Duodenal mucosa (tissue), 2 donors: Measurements from ENCODE around the gene ST3GAL4.

Source experiments
- H3K27ac ChIP-seq: one replicate; pipeline ENCODE4 v1.7.0; 2013; ENCODE audit warnings: low read depth, low read length
- H3K27me3 ChIP-seq, 2 donors: one replicate each; pipeline ENCODE4 v1.7.0; 2013; ENCODE audit warnings: low read length in 2 of 2, control low read depth in 1 of 2; ENCODE audit not compliant: insufficient read depth in 2 of 2, control insufficient read depth in 1 of 2
- H3K36me3 ChIP-seq, 2 donors: one replicate each; pipeline ENCODE4 v1.7.0; 2013; ENCODE audit warnings: low read length in 2 of 2, control low read depth in 1 of 2; ENCODE audit not compliant: insufficient read depth in 2 of 2, control insufficient read depth in 1 of 2
- H3K4me1 ChIP-seq, 2 donors: one replicate each; pipeline ENCODE4 v1.7.0; 2013; ENCODE audit warnings: low read length in 2 of 2, control low read depth in 1 of 2; ENCODE audit not compliant: insufficient read depth in 2 of 2, control insufficient read depth in 1 of 2
- H3K4me3 ChIP-seq, 2 donors: one replicate each; pipeline ENCODE4 v1.7.0; 2013; ENCODE audit warnings: low read length in 2 of 2, low read depth in 1 of 2
- H3K9ac ChIP-seq, 2 donors: one replicate each; pipeline ENCODE4 v1.7.0; 2013; ENCODE audit warnings: low read length in 2 of 2, low read depth in 1 of 2
- H3K9me3 ChIP-seq, 2 donors: one replicate each; pipeline ENCODE4 v1.7.0; 2013; ENCODE audit warnings: low read length in 2 of 2, control low read depth in 1 of 2; ENCODE audit not compliant: control insufficient read depth in 1 of 2

Gene ST3GAL4

GRCh38 chr11:126421271-126421671 is 65.8 kb downstream of the ST3GAL4 start:
- H3K4me3 ChIP-seq = no peak overlapping the region
- no peaks in the 10 kb centered on the region for H3K36me3 ChIP-seq
- peaks cover 5 to 8% of the 10 kb centered on the region in 2 donors for H3K27me3 ChIP-seq
- H3K9ac ChIP-seq = no peak overlapping the region
- no peak overlapping the region for H3K27ac ChIP-seq
- H3K4me1 ChIP-seq = peaks cover 13 to 15% of the 10 kb centered on the region in 2 donors
- H3K9me3 ChIP-seq = no peaks in the 10 kb centered on the region

GRCh38 chr11:126422446-126422845 is 67.0 kb downstream of the ST3GAL4 start:
- peaks cover 0 to 2% of the 10 kb centered on the region in 2 donors for H3K27me3 ChIP-seq
- peaks cover 5 to 11% of the 10 kb centered on the region in 2 donors for H3K4me1 ChIP-seq
- no peaks in the 10 kb centered on the region for H3K9me3 ChIP-seq

GRCh38 chr11:126423154-126423553 is 67.7 kb downstream of the ST3GAL4 start:
- Histone ChIP-seq H3K9ac (no peak overlapping the region), H3K27ac (no peak overlapping the region), H3K27me3 (peaks cover 0 to 2% of the 10 kb centered on the region in 2 donors), H3K36me3 (no peaks in the 10 kb centered on the region), H3K9me3 (no peaks in the 10 kb centered on the region), H3K4me1 (peaks cover 5 to 11% of the 10 kb centered on the region in 2 donors), H3K4me3 (no peak overlapping the region)

More at GRCh38 chr11:126422446-126422845, 67.0 kb downstream of the ST3GAL4 start:
- Histone ChIP-seq H3K4me3 (no peak overlapping the region), H3K36me3 (no peaks in the 10 kb centered on the region), H3K27ac (no peak overlapping the region), H3K9ac (no peak overlapping the region)

GRCh38 chr11:126423743-126424142 is 68.3 kb downstream of the ST3GAL4 start:
- H3K4me1 ChIP-seq = peaks cover 5 to 11% of the 10 kb centered on the region in 2 donors
- H3K27ac ChIP-seq = no peak overlapping the region
- H3K9ac ChIP-seq = no peak overlapping the region
- no peak overlapping the region for H3K4me3 ChIP-seq
- H3K9me3 ChIP-seq = no peaks in the 10 kb centered on the region
- H3K36me3 ChIP-seq = no peaks in the 10 kb centered on the region
- peaks cover 0 to 2% of the 10 kb centered on the region in 2 donors for H3K27me3 ChIP-seq

GRCh38 chr11:126424471-126425039 is 69.1 kb downstream of the ST3GAL4 start:
- no peak overlapping the region for H3K27ac ChIP-seq
- no peaks in the 10 kb centered on the region for H3K9me3 ChIP-seq
- no peak overlapping the region for H3K9ac ChIP-seq
- peaks cover 0 to 2% of the 10 kb centered on the region in 2 donors for H3K27me3 ChIP-seq
- H3K36me3 ChIP-seq = no peaks in the 10 kb centered on the region
- H3K4me1 ChIP-seq = peaks cover 5 to 11% of the 10 kb centered on the region in 2 donors
- H3K4me3 ChIP-seq = no peak overlapping the region

DNA sequence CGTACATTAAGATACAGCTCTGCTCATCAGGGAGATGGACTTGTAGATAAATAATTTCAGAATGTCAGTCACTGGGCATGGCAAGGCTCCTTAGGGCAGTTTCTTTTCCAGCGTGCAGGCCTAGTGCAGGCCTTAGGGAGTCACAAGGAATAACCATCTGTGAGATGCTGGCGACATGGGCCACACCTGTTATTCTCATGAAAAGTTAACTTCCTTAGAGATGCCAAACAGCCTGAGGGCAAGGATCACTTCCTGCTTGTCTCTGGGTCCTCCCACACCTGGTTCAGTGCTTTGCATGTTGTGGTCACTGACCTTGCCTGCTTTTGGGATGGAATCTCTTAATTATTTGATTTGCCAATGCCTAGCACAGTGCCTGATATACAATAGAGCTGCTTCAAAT is 70.6 kb downstream of the ST3GAL4 start:
- no peak overlapping the region for H3K27ac ChIP-seq
- peaks cover 0 to 8% of the 10 kb centered on the region in 2 donors for H3K4me1 ChIP-seq
- H3K9ac ChIP-seq = no peak overlapping the region
- H3K4me3 ChIP-seq = no peak overlapping the region
- no peaks in the 10 kb centered on the region for H3K9me3 ChIP-seq
- no peaks in the 10 kb centered on the region for H3K36me3 ChIP-seq
- H3K27me3 ChIP-seq = peaks cover 0 to 2% of the 10 kb centered on the region in 2 donors

DNA sequence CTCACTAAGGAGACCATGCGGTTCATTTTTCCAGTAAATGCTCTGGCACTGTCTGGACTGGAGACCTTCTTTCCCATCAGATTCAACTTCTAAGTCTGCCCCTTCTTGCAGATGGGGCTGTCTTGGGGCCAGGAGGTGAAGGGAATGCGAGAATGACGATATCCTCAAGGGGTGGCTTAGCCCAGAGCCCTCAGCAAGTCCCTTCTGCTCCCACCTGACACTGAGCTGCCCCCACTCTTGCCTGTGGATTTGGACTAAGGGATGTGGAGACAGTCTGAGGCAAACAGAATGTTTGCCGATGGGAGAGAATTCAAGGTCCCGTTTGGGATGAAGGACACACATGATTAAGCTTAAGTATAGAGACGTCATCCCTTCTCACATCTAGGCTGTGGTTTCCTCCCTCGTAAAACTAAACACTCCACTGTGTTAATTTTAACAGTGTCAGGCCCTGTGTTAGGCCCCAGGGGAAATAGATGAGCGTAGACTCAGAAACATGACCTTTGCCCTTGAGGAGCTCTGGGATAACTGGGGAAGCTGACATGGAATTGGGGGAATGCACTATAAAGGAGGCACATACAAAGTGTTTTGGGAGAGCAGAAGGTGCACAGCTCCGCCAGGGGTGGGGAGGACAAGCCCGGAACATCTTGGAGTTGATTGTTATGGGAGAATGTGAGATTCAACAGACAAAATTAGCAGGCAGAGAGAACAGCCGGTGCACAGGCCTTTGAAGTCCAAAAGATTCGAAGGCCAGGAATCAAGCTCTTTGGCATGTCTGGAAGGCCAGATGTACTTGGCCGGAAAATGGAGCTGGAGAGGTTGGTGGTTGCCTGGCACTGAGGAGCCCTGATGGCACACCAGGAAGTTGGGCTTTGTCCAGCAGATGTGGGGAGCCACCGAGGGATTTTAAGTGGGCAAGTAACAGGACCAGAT is 71.6 kb downstream of the ST3GAL4 start:
- H3K27me3 ChIP-seq = peaks cover 0 to 2% of the 10 kb centered on the region in 2 donors
- H3K9ac ChIP-seq = no peak overlapping the region
- H3K4me1 ChIP-seq = no peaks in the 10 kb centered on the region
- H3K9me3 ChIP-seq = no peaks in the 10 kb centered on the region
- H3K27ac ChIP-seq = no peak overlapping the region
- H3K4me3 ChIP-seq = no peak overlapping the region
- H3K36me3 ChIP-seq = no peaks in the 10 kb centered on the region

DNA sequence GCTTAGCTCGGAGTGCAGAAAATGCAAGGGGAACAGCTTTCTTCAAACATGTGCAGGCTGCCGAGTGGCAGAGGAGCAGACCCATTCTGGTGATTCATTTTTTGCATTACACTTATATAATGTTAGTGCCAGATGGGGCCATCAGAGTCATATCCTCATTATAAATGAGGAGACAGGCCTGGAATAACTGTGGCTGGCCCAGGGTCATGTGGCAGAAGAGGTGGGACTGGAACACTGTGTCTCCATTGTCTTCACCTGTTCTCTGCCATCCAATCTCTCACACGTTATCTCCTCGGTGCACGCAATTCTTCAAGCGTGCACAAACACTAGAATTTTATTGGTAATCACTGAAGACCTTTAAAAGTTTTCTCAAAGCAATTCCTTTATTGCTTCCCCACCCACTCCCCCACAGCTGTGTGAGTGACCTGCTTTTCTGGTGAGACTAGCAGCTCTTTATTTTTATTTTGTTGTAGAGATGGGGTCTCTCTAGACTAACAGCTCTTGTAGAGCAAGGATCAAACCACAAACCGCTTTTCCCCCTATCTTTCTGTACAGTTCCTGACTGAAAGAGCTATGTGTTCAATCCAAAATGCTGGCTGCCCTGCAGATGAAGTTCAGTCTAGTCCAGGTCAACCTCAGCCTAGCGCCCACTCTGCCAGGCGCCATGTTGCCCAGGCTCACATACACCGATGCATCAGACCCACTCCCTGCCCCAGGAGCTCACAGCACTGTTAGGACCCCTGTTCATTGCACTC is 75.3 kb downstream of the ST3GAL4 start:
- Histone ChIP-seq H3K9ac (no peak overlapping the region), H3K27ac (no peak overlapping the region), H3K4me1 (no peaks in the 10 kb centered on the region), H3K36me3 (no peaks in the 10 kb centered on the region), H3K27me3 (no peaks in the 10 kb centered on the region), H3K4me3 (no peak overlapping the region), H3K9me3 (no peaks in the 10 kb centered on the region)

- H3K4me3 ChIP-seq = no peak overlapping the region
- no peaks in the 10 kb centered on the region for H3K9me3 ChIP-seq
- H3K36me3 ChIP-seq = no peaks in the 10 kb centered on the region
- no peak overlapping the region for H3K9ac ChIP-seq
- H3K4me1 ChIP-seq = no peaks in the 10 kb centered on the region
- H3K27ac ChIP-seq = no peak overlapping the region
- no peaks in the 10 kb centered on the region for H3K27me3 ChIP-seq
Measured at GRCh38 chr11:126431401-126432064, 76.0 kb downstream of the ST3GAL4 start.
